WI38 (cell line): ENCODE data around the gene UBL4A.
A peak's percentile ranks its signal among the peaks of the same experiment; 100 is the strongest.

Experiments used
- H3K4me3 ChIP-seq: 2 replicates; pipeline ENCODE4 v1.5.1; 2011; ENCODE audit warnings: low read depth, mild to moderate bottlenecking, control low read depth, low read length
- TF ChIP-seq, protein P1 (sequence below): IDR thresholded peaks from 2 replicates; pipeline ENCODE4 v1.5.1; 2012; ENCODE audit warnings: low read depth, mild to moderate bottlenecking, control low read depth, low read length

The UBL4A gene

DNA sequence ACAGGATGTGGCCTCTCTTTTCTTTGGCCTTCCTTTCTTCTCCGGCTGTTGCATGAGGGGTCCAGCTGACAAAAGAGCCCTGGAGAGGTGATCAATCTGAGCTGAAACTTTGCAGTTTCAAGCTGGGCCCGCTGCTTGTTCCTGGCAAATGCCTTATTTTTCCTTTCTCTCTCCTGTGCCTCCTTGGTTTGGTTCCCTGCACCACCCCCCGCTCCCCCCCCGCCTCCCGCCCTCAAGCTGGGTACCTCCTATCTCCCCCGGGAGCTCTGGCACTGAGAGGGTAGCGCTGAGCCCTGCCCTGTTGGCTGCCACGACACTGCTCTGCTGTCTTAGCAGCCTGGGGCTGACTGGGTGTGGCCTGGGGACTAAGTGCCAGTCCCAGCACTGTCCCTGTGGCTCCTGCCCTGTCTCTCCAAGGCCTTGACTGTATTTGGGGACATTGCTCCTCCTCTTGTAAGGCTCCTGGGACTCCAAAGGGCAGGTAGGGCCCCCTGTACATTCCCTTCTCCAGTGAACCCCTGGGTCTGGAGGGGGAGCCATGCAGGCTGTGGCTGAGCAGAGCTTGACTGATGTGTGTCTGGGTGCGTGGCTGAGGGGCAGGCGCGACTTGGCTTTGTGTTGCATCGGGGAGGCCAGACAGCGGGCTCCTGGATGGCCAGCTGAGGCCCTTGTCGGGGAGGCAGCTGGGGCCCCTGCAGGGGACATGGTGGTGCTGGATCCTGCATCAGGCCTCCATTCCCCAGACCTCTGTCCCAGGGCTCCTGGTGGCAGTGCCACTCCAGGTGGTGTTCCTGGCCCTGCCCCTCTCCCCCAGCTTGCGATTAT, 27.2 kb downstream of the UBL4A start:
- TF ChIP-seq, protein P1, sequence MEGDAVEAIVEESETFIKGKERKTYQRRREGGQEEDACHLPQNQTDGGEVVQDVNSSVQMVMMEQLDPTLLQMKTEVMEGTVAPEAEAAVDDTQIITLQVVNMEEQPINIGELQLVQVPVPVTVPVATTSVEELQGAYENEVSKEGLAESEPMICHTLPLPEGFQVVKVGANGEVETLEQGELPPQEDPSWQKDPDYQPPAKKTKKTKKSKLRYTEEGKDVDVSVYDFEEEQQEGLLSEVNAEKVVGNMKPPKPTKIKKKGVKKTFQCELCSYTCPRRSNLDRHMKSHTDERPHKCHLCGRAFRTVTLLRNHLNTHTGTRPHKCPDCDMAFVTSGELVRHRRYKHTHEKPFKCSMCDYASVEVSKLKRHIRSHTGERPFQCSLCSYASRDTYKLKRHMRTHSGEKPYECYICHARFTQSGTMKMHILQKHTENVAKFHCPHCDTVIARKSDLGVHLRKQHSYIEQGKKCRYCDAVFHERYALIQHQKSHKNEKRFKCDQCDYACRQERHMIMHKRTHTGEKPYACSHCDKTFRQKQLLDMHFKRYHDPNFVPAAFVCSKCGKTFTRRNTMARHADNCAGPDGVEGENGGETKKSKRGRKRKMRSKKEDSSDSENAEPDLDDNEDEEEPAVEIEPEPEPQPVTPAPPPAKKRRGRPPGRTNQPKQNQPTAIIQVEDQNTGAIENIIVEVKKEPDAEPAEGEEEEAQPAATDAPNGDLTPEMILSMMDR: no peak
- peak overlapping the region; percentile 76 for H3K4me3 ChIP-seq

DNA sequence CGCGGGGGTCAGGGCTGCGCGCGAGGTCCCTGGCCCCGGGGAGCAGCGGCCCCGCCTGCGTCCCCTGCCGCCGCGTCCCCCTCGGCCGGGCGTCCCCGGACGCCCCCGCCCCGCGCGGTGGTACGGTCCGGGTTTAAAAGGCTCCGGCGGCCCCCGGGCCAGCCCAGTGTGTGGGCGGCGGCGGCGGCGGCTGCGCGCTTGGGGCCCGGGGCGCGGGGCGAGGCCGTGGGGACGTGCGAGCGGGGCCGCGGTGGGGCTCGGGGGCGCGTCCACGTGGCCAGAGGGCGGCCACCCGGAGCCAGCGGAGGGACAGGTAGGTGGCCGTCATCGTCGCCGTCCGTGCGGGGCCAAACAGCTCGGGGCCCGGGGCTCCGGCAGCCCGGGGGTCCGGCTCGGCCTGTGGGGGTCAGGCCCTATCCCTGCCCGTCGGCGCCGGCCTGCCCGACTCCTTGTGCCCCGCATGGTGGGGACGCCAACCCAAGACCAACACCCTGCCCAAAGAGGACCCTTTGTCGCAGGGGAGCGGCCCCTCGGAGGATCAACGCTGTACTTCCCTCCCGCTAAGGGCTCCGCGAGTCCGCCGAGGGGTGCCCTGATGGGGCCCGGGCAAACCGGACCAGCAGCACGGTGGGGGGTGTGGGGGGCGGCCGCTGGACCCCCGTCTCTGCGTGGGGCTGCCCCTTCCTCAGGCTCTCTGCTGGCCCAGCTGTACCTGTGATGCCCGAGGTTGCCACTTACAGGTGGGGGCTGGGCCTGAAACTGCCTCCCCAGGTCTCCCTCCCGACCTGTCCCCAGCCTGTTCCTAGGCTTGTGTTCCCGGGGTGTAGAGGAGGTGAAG, 28.1 kb downstream of the UBL4A start, which contains the start of gene PLXNA3:
Gene PLXNA3, plus strand, starts transcription at position 166 of the 838 bp plus-strand sequence. CDS start 1,903 bp downstream, outside the sequence.
- TF ChIP-seq, protein P1: no peak
- H3K4me3 ChIP-seq: peak within 1 kb of the TSS; percentile 76

DNA sequence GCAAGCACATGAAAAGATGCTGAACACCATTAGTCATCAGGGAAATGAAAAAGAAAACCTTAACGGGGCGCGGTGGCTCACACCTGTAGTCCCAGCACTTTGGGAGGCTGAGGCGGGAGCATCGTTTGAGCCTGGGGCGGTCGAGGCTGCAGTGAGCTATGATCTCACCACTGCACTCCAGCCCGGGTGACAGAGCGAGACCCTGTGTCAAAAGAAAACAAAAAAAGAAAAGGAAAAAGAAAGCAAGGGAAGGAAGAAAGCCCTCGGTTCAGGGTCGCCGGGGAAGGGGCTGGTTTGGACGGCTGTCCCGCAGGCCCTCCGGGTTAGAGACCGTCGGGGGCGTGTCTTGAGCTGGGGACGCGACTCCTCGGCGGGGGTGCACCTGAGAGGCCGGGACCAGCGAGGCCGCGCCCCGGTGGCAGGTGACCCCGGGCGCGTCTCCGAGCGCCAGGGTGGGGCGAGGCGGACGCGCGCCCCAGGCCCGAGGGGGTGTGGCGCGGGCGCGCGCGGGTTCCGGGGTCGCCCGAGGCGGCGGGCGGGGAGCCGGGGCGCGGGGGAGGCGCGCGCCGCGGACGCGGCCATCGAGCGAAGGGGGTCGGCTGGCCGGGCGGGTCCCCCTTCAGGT, 28.8 kb downstream of the UBL4A start:
- TF ChIP-seq, protein P1: no peak
- peak overlapping the region; percentile 50 for H3K4me3 ChIP-seq

DNA sequence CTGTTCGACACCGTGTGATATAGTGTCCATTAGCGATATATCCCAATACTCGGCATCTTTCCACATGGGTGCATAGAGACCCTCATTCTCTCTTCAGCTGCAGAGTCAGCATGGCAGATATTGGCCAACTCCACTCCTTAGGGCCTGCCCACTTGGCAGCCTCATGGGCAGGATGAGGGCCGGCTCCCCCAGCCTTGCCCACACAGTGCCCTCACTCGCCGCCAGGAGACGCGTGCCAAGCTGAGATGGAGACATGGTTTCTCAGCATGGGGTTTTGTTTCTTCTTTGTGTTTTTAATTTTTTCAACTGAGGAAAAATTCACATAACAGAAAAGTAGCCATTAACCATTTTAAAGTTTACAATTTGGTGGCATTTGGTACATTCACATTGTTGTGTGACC, 33.6 kb downstream of the UBL4A start:
- no peak overlapping the region for H3K4me3 ChIP-seq
- TF ChIP-seq, protein P1: no peak

DNA sequence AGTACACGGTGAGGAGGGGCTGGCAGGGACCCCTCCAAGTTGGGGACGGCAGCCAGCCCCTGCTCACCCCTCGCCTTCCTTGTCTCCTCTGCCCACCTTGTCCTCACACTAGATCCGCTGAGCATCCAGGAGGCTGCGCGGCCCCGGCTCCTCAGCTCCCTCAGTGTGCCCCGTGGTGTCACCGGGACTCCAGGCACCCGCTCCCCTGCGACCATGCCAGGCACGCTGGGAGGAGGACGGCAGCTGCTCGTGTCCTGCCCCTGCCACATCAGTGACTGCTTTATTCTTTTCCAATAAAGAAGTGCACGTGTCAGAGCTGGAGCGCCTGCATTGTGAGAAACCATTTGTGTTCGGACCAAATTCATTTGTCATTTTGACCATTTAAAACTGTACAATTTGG, 36.1 kb downstream of the UBL4A start:
- H3K4me3 ChIP-seq: no peak overlapping the region
- TF ChIP-seq, protein P1: no peak

DNA sequence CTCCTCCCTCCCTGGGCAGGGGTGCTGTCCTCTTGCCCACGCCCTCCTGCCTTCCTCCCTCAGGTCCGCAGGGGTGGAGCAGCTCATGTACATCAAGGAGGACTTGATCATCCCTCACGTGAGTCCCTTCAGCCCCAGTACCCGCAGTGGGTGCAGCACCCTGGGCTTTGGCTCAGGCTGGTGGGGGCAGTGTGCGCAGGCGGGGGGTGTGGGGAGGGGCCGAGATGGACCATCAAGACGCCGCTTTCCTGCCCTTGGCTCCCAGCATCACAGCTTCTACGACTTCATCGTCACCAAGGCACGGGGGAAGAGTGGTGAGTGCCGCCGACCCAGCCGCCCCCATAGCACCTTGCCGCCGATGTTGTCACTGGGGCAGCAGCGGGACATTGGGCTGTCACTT, 36.8 kb downstream of the UBL4A start:
- TF ChIP-seq, protein P1: no peak
- H3K4me3 ChIP-seq: no peak overlapping the region
